BJ (cell line): ENCODE results near the gene SFI1. TPM values are rescaled to one million over a fixed set of nuclear protein-coding genes. Genes with fewer than 3 reads are reported as not detected.
"Not testable (repeated sequence)": the region's sequence is repeated elsewhere in the genome, so short reads cannot be mapped to it uniquely, and the experiment has no call there.

Experiments used
- CTCF ChIA-PET: fragments of 350-600 bp; formaldehyde crosslinking; extraction: SDS; loops from one replicate; lab custom pipeline; 2021; ENCODE audit warnings: antibody characterized with exemption, inconsistent platforms; lab: Yijun Ruan, JAX
- POLR2A ChIA-PET: fragments of 300-600 bp; sonication (Branson Sonifier 250); formaldehyde crosslinking; extraction: SDS; loops from one replicate; lab custom pipeline; 2021; ENCODE audit warnings: antibody characterized with exemption; lab: Charles Lee
- DNase-seq: peaks from one replicate; pipeline ENCODE4 v3.0.0-alpha.2; 2011; ENCODE audit warnings: low read depth
- H3K27me3 ChIP-seq: 2 replicates; pipeline ENCODE4 v1.6.0; 2011; ENCODE audit warnings: low read length; ENCODE audit not compliant: control insufficient read depth, insufficient read depth
- H3K36me3 ChIP-seq: 2 replicates; pipeline ENCODE4 v1.5.1; 2011; ENCODE audit warnings: low read length; ENCODE audit not compliant: control insufficient read depth, insufficient read depth
- H3K4me3 ChIP-seq: 2 replicates; pipeline ENCODE4 v1.5.1; 2011; ENCODE audit warnings: low read depth, mild to moderate bottlenecking, control low read depth, low read length
- CTCF ChIP-seq: IDR thresholded peaks from 2 replicates; pipeline ENCODE4 v1.5.1; 2011; ENCODE audit warnings: low read depth, mild to moderate bottlenecking, control low read depth, inconsistent platforms, low read length, moderate library complexity; ENCODE audit not compliant: insufficient read depth
- polyA plus RNA-seq: library from polyadenylated mRNA; depleted of rRNA; stranded (reverse); fragments of >200 nt; gene quantifications from 2 replicates; pipeline ENCODE4 v1.2.3, GENCODE V29; 2011

Gene SFI1
- polyA plus RNA-seq, 1 experiment, result 7.1 TPM

- no peaks in the 10 kb centered on the region for H3K27me3 ChIP-seq
- ChIA-PET CTCF (interaction anchor here (0.9 to 2.4 kb wide), 7 partner anchors 11 to 426 kb away, joined by 3 to 11 read pairs (median 4); no protein-coding TSS in a partner anchor), POLR2A (no interaction called here)
- DNase-seq, result no peak
- no peak for TF ChIP-seq CTCF
- H3K4me3 ChIP-seq, result no peak overlapping the region
- H3K36me3 ChIP-seq, result no peaks in the 10 kb centered on the region
Measured at GRCh38 chr22:31544481-31545480, 48.4 kb downstream of the SFI1 start.

- Histone ChIP-seq H3K27me3 (no peaks in the 10 kb centered on the region), H3K4me3 (no peak overlapping the region), H3K36me3 (peaks cover 2% of the 10 kb centered on the region)
- ChIA-PET POLR2A (no interaction called here), CTCF (interaction anchor here (0.5 to 0.9 kb wide), 2 partner anchors 17 to 84 kb away, joined by 3 read pairs; no protein-coding TSS in a partner anchor)
- no peak for TF ChIP-seq CTCF
- no peak for DNase-seq
Measured at GRCh38 chr22:31550871-31551370, 54.6 kb downstream of the SFI1 start.

- DNase-seq, result no peak
- POLR2A ChIA-PET, result interaction anchor here (0.6 kb wide), 2 partner anchors 65 to 81 kb away, joined by 4 to 5 read pairs; no protein-coding TSS in a partner anchor
- no peaks in the 10 kb centered on the region for H3K27me3 ChIP-seq
- CTCF ChIA-PET, result interaction anchor here (0.6 to 7.5 kb wide), 29 partner anchors 9 to 710 kb away, joined by 3 to 156 read pairs (median 4); partner anchors contain the start of gene DEPDC5
- H3K36me3 ChIP-seq, result no peaks in the 10 kb centered on the region
- peak; percentile 77 for TF ChIP-seq CTCF
- H3K4me3 ChIP-seq, result no peak overlapping the region
Measured at GRCh38 chr22:31556627-31557203, 60.4 kb downstream of the SFI1 start.

- POLR2A ChIA-PET, H3K36me3 ChIP-seq, H3K27me3 ChIP-seq, DNase-seq, H3K4me3 ChIP-seq: not testable (repeated sequence)
- CTCF ChIA-PET, result interaction anchor here (0.7 to 7.5 kb wide), 4 partner anchors 66 to 412 kb away, joined by 3 to 156 read pairs (median 3); no protein-coding TSS in a partner anchor
Measured at GRCh38 chr22:31558546-31558945, 62.2 kb downstream of the SFI1 start.

GRCh38 chr22:31561238-31561887 is 65.0 kb downstream of the SFI1 start:
- no peaks in the 10 kb centered on the region for H3K36me3 ChIP-seq
- CTCF ChIA-PET, result interaction anchor here (0.6 to 7.5 kb wide), 16 partner anchors 9 to 274 kb away, joined by 3 to 156 read pairs (median 4); partner anchors contain the start of gene PISD
- peak; percentile 96 for TF ChIP-seq CTCF
- no peak overlapping the region for H3K4me3 ChIP-seq
- no peaks in the 10 kb centered on the region for H3K27me3 ChIP-seq
- POLR2A ChIA-PET, result interaction anchor here (1.1 kb wide), 1 partner anchor 69 kb away, joined by 3 read pairs; no protein-coding TSS in a partner anchor
- DNase-seq, result no peak
